HepG2 (cell line): Measurements from ENCODE around the gene MFSD11. TPM values are rescaled to one million over a fixed set of nuclear protein-coding genes. Genes with fewer than 3 reads are reported as not detected.
A peak's percentile ranks its signal among the peaks of the same experiment; 100 is the strongest.

ENCODE experiments used
- ARNT2 ChIP-seq: sonication (generic); formaldehyde crosslinking; IDR thresholded peaks from 2 replicates; pipeline ENCODE4 v1.8.0; 2022; ENCODE audit warnings: mild to moderate bottlenecking, low read depth, missing genetic modification reagents, moderate library complexity
- ATF5 ChIP-seq: sonication (generic); formaldehyde crosslinking; IDR thresholded peaks from 2 replicates; pipeline ENCODE4 v1.4.0; 2020; ENCODE audit warnings: mild to moderate bottlenecking, low read depth, missing genetic modification reagents
- EEA1 ChIP-seq: sonication (generic); formaldehyde crosslinking; IDR thresholded peaks from 2 replicates; pipeline ENCODE4 v1.5.1; 2020; ENCODE audit warnings: mild to moderate bottlenecking, missing genetic modification reagents, borderline replicate concordance
- ETS1 ChIP-seq: sonication (generic); formaldehyde crosslinking; IDR thresholded peaks from 2 replicates; pipeline ENCODE4 v1.4.0; 2020; ENCODE audit warnings: missing genetic modification reagents
- FOXM1 ChIP-seq: sonication (generic); formaldehyde crosslinking; IDR thresholded peaks from 2 replicates; pipeline ENCODE4 v1.5.0; 2020; ENCODE audit warnings: missing genetic modification reagents
- GMEB1 ChIP-seq: sonication (generic); formaldehyde crosslinking; IDR thresholded peaks from 2 replicates; pipeline ENCODE4 v1.5.1; 2020; ENCODE audit warnings: missing genetic modification reagents, mild to moderate bottlenecking, borderline replicate concordance
- KLF12 ChIP-seq: sonication (generic); formaldehyde crosslinking; IDR thresholded peaks from 2 replicates; pipeline ENCODE4 v1.4.0; 2020; ENCODE audit warnings: missing genetic modification reagents, borderline replicate concordance
- MBD4 ChIP-seq: IDR thresholded peaks from 2 replicates; pipeline ENCODE4 v1.6.1; 2012; ENCODE audit warnings: low read length, inconsistent platforms, borderline replicate concordance
- MED13 ChIP-seq: sonication (generic); formaldehyde crosslinking; IDR thresholded peaks from 2 replicates; pipeline ENCODE4 v1.5.0; 2020; ENCODE audit warnings: missing genetic modification reagents
- MLX ChIP-seq: IDR thresholded peaks from 2 replicates; pipeline ENCODE4 v1.6.1; 2016
- PHF8 ChIP-seq: sonication (generic); formaldehyde crosslinking; IDR thresholded peaks from 2 replicates; pipeline ENCODE4 v1.5.0; 2020; ENCODE audit warnings: missing genetic modification reagents
- RBAK ChIP-seq: sonication (generic); formaldehyde crosslinking; IDR thresholded peaks from 2 replicates; pipeline ENCODE4 v1.5.1; 2020; ENCODE audit warnings: mild to moderate bottlenecking, missing genetic modification reagents
- SP1 ChIP-seq, 2 experiments: fragments of 450-650 bp in 1 of 2; sonication (generic) in 1 of 2; formaldehyde crosslinking in 1 of 2; IDR thresholded peaks; 2 replicates each; pipeline versions ENCODE4 v1.4.0 to v1.6.1; 2016 to 2020; ENCODE audit warnings: missing genetic modification reagents in 1 of 2
- ZBTB46 ChIP-seq: sonication (generic); formaldehyde crosslinking; IDR thresholded peaks from 2 replicates; pipeline ENCODE4 v1.4.0; 2020; ENCODE audit warnings: mild to moderate bottlenecking, missing genetic modification reagents, borderline replicate concordance
- ZBTB7B ChIP-seq: sonication (generic); formaldehyde crosslinking; IDR thresholded peaks from 2 replicates; pipeline ENCODE4 v1.4.0; 2020; ENCODE audit warnings: missing genetic modification reagents
- ZEB1 ChIP-seq: IDR thresholded peaks from 2 replicates; pipeline ENCODE4 v1.6.1; 2012; ENCODE audit warnings: mild to moderate bottlenecking, low read depth, inconsistent platforms; ENCODE audit not compliant: insufficient replicate concordance
- ZNF160 ChIP-seq: sonication (generic); formaldehyde crosslinking; IDR thresholded peaks from 2 replicates; pipeline ENCODE4 v1.8.0; 2022; ENCODE audit warnings: mild to moderate bottlenecking, inconsistent platforms, missing genetic modification reagents
- ZNF567 ChIP-seq: sonication (generic); formaldehyde crosslinking; IDR thresholded peaks from 2 replicates; pipeline ENCODE4 v1.8.1; 2023; ENCODE audit warnings: mild to moderate bottlenecking, missing genetic modification reagents, borderline replicate concordance
- ZNF670 ChIP-seq: sonication (generic); formaldehyde crosslinking; IDR thresholded peaks from 2 replicates; pipeline ENCODE4 v1.8.0; 2022; ENCODE audit warnings: mild to moderate bottlenecking, missing genetic modification reagents, borderline replicate concordance
- ZNF674 ChIP-seq: sonication (generic); formaldehyde crosslinking; IDR thresholded peaks from 2 replicates; pipeline ENCODE4 v1.5.0; 2020; ENCODE audit warnings: low read depth, mild to moderate bottlenecking, missing genetic modification reagents
- ZNF781 ChIP-seq: sonication (generic); formaldehyde crosslinking; IDR thresholded peaks from 2 replicates; pipeline ENCODE4 v1.5.1; 2020; ENCODE audit warnings: borderline replicate concordance, mild to moderate bottlenecking, missing genetic modification reagents; ENCODE audit errors: not compliant biosample characterization
- ZNF83 ChIP-seq: sonication (generic); formaldehyde crosslinking; IDR thresholded peaks from 2 replicates; pipeline ENCODE4 v1.4.0; 2020; ENCODE audit warnings: missing genetic modification reagents, mild to moderate bottlenecking, borderline replicate concordance
- ZSCAN9 ChIP-seq: IDR thresholded peaks from 2 replicates; pipeline ENCODE4 v1.6.1; 2016; ENCODE audit warnings: borderline replicate concordance
- polyA plus RNA-seq, 8 experiments: library from polyadenylated mRNA; depleted of rRNA in 3 of 8; stranded (reverse) in 7 of 8; unstranded in 1 of 8; fragments of >200 nt; fragmentation: Illumina TruSeq in 4 of 8; extraction: Trizol in 4 of 8; gene quantifications; 2 replicates each; pipeline versions ENCODE4 v1.2.1 to v1.2.3, GENCODE V29; 2011 to 2016; ENCODE audit warnings: low read depth in 4 of 8, missing spikeins in 1 of 8, mixed read lengths in 1 of 8; ENCODE audit not compliant: insufficient read depth in 1 of 8
- total RNA-seq, 5 experiments: library from RNA; depleted of rRNA; stranded (reverse); fragments of >200 nt; fragmentation: Illumina TruSeq; extraction: Trizol; gene quantifications; 2 replicates each; pipeline ENCODE4 v1.2.3, GENCODE V29; 2016; ENCODE audit warnings: low read depth in 1 of 5

The MFSD11 gene
- total and polyA plus RNA-seq, 2 of the 13 experiments (the other 11 are each of a cell fraction or from before 2014, with no cell fraction given) = 26.1 to 36.3 TPM

GRCh38 chr17:76737676-76738467, at the start of gene MFSD11 (continued):
- TF ChIP-seq ZNF83 (CRISPR knock-in tag) = peak; percentile 29; the same call in 1 of the 2 replicates
- TF ChIP-seq ZNF674 (CRISPR knock-in tag) = no peak
- TF ChIP-seq MBD4 = no peak
- TF ChIP-seq EEA1 (CRISPR knock-in tag) = peak; percentile 79; the same call in 1 of the 2 replicates
- TF ChIP-seq MED13 = 0 out of 2 replicates have a peak, but pooled peaks have one; percentile 9
- peak; percentile 46; the same call in 1 of the 2 replicates for TF ChIP-seq ZBTB7B (CRISPR knock-in tag)
- no peak for TF ChIP-seq ARNT2 (CRISPR knock-in tag)
- TF ChIP-seq ZNF160 (CRISPR knock-in tag) = no peak; the same call in 1 of the 2 replicates
- TF ChIP-seq ZNF781 = no peak
- no peak; the same call in none of the 2 replicates for TF ChIP-seq KLF12 (CRISPR knock-in tag)
- peak; percentile 31; the same call in 1 of the 2 replicates for TF ChIP-seq SP1 (IDR thresholded peaks at IDR 0.05)
- TF ChIP-seq SP1 (CRISPR knock-in tag; IDR thresholded peaks at IDR 0.05) = no peak; the same call in 1 of the 2 replicates
- TF ChIP-seq ATF5 = peak; percentile 58; the same call in 1 of the 2 replicates
- TF ChIP-seq FOXM1 = 0 out of 2 replicates have a peak, but pooled peaks have one; percentile 35
- TF ChIP-seq ZEB1 = peak; percentile 6
- TF ChIP-seq ZSCAN9 (CRISPR knock-in tag) = no peak; the same call in none of the 2 replicates
- TF ChIP-seq ZNF567 (CRISPR knock-in tag) = peak; percentile 97
- TF ChIP-seq ZNF670 (CRISPR knock-in tag) = no peak
- TF ChIP-seq PHF8 (CRISPR knock-in tag) = peak; percentile 74
- TF ChIP-seq ZBTB46 (CRISPR knock-in tag) = peak; percentile 34; the same call in 1 of the 2 replicates
- TF ChIP-seq ETS1 (CRISPR knock-in tag) = peak; percentile 85; the same call in 1 of the 2 replicates
- 0 out of 2 replicates have a peak, but pooled peaks have one; percentile 31 for TF ChIP-seq MLX
- no peak for TF ChIP-seq RBAK (CRISPR knock-in tag)
- TF ChIP-seq GMEB1 (CRISPR knock-in tag) = peak; percentile 92; the same call in 1 of the 2 replicates
